RKO (cell line): Measurements from ENCODE around the gene WBP1L.
"Not testable (repeated sequence)": the region's sequence is repeated elsewhere in the genome, so short reads cannot be mapped to it uniquely, and the experiment has no call there.

Experiments used
- DNase-seq: peaks from one replicate; pipeline ENCODE4 v3.0.0-alpha.2; 2016; ENCODE audit warnings: low spot score

The WBP1L gene

GRCh38 chr10:102841827-102842345, 98.1 kb downstream of the WBP1L start:
- no peak for DNase-seq

- DNase-seq: not testable (repeated sequence)
These were observed 99.4 kb downstream of the WBP1L start for GRCh38 chr10:102843139-102843538.

- DNase-seq: not testable (repeated sequence)
These were observed 100.5 kb downstream of the WBP1L start for GRCh38 chr10:102844190-102844776.

- DNase-seq: no peak
These were observed 101.7 kb downstream of the WBP1L start for GRCh38 chr10:102845352-102845902.

- no peak for DNase-seq
These were observed 106.3 kb downstream of the WBP1L start for GRCh38 chr10:102850025-102850518.

- not testable (repeated sequence) for DNase-seq
These were observed 109.5 kb downstream of the WBP1L start for GRCh38 chr10:102853237-102853636.

- peak; percentile 25 for DNase-seq
These were observed 112.1 kb downstream of the WBP1L start for GRCh38 chr10:102855731-102856436.

GRCh38 chr10:102856758-102857424, 113.1 kb downstream of the WBP1L start:
- no peak for DNase-seq

GRCh38 chr10:102859911-102860310, 116.2 kb downstream of the WBP1L start:
- DNase-seq: no peak

- DNase-seq: no peak
These were observed 119.9 kb downstream of the WBP1L start for GRCh38 chr10:102863660-102864059.

GRCh38 chr10:102865620-102866019, 121.9 kb downstream of the WBP1L start:
- no peak for DNase-seq
